H9 (cell line): Measurements from ENCODE around the gene ADORA1. TPM values are rescaled to one million over a fixed set of nuclear protein-coding genes. Genes with fewer than 3 reads are reported as not detected.
A peak's percentile ranks its signal among the peaks of the same experiment; 100 is the strongest.

Experiments
- DNase-seq: peaks from one replicate; pipeline ENCODE4 v3.0.0-alpha.2; 2017
- H2AFZ ChIP-seq: one replicate; pipeline ENCODE4 v1.6.1; 2013; ENCODE audit warnings: mild to moderate bottlenecking, low read length, control low read depth, moderate library complexity
- H2AK5ac ChIP-seq: 2 replicates; pipeline ENCODE4 v1.6.1; 2013; ENCODE audit warnings: low read length, control low read depth, mixed read lengths; ENCODE audit not compliant: insufficient read length
- H2BK120ac ChIP-seq: one replicate; pipeline ENCODE4 v1.6.1; 2013; ENCODE audit warnings: low read depth, mild to moderate bottlenecking, low read length, control low read depth, inconsistent platforms; ENCODE audit not compliant: poor library complexity, severe bottlenecking
- H2BK12ac ChIP-seq: 2 replicates; pipeline ENCODE4 v1.6.1; 2013; ENCODE audit warnings: low read length, control low read depth, mixed read lengths, low read depth; ENCODE audit not compliant: insufficient read length
- H2BK15ac ChIP-seq: 2 replicates; pipeline ENCODE4 v1.6.1; 2013; ENCODE audit warnings: low read depth, low read length, control low read depth
- H2BK20ac ChIP-seq: one replicate; pipeline ENCODE4 v1.6.1; 2013; ENCODE audit warnings: low read depth, mild to moderate bottlenecking, low read length, control low read depth, inconsistent platforms; ENCODE audit not compliant: poor library complexity, severe bottlenecking
- H2BK5ac ChIP-seq: 2 replicates; pipeline ENCODE4 v1.6.1; 2013; ENCODE audit warnings: low read length, control low read depth, mixed read lengths; ENCODE audit not compliant: insufficient read length
- H3K14ac ChIP-seq: 2 replicates; pipeline ENCODE4 v1.6.1; 2013; ENCODE audit warnings: low read length, control low read depth; ENCODE audit not compliant: insufficient read depth
- H3K18ac ChIP-seq: 2 replicates; pipeline ENCODE4 v1.6.1; 2013; ENCODE audit warnings: low read depth, mild to moderate bottlenecking, mixed read lengths, low read length, control low read depth; ENCODE audit not compliant: insufficient read length
- H3K23ac ChIP-seq: 2 replicates; pipeline ENCODE4 v1.6.1; 2013; ENCODE audit warnings: low read length, control low read depth, mixed read lengths, low read depth; ENCODE audit not compliant: insufficient read length
- H3K23me2 ChIP-seq: 2 replicates; pipeline ENCODE4 v1.6.1; 2013; ENCODE audit warnings: low read depth, mild to moderate bottlenecking, mixed read lengths, low read length, control low read depth; ENCODE audit not compliant: insufficient read length, poor library complexity, severe bottlenecking
- H3K27ac ChIP-seq: 2 replicates; pipeline ENCODE4 v1.5.1; 2013; ENCODE audit warnings: low read length, control low read depth, mixed read lengths, low read depth; ENCODE audit not compliant: insufficient read length
- H3K27me3 ChIP-seq: 2 replicates; pipeline ENCODE4 v1.6.1; 2013; ENCODE audit warnings: low read length, control low read depth, inconsistent platforms; ENCODE audit not compliant: insufficient read depth
- H3K4ac ChIP-seq: 2 replicates; pipeline ENCODE4 v1.6.1; 2013; ENCODE audit warnings: low read depth, mild to moderate bottlenecking, control low read depth, inconsistent platforms, low read length, moderate library complexity
- H3K4me1 ChIP-seq: 2 replicates; pipeline ENCODE4 v1.6.1; 2013; ENCODE audit warnings: low read length, control low read depth, inconsistent platforms; ENCODE audit not compliant: insufficient read depth
- H3K4me2 ChIP-seq: 2 replicates; pipeline ENCODE4 v1.6.1; 2013; ENCODE audit warnings: low read length, control low read depth, mixed read lengths; ENCODE audit not compliant: insufficient read length, insufficient read depth
- H3K56ac ChIP-seq: 2 replicates; pipeline ENCODE4 v1.6.1; 2013; ENCODE audit warnings: low read depth, mild to moderate bottlenecking, mixed read lengths, low read length, control low read depth; ENCODE audit not compliant: insufficient read length
- H3K79me1 ChIP-seq: 2 replicates; pipeline ENCODE4 v1.6.1; 2013; ENCODE audit warnings: low read depth, mild to moderate bottlenecking, moderate library complexity, low read length, control low read depth, inconsistent platforms; ENCODE audit not compliant: insufficient read depth, poor library complexity, severe bottlenecking
- H3K79me2 ChIP-seq: 2 replicates; pipeline ENCODE4 v1.6.1; 2013; ENCODE audit warnings: low read length, control low read depth, inconsistent platforms; ENCODE audit not compliant: insufficient read depth
- H3K9ac ChIP-seq: 2 replicates; pipeline ENCODE4 v1.6.1; 2013; ENCODE audit warnings: low read length, control low read depth, mixed read lengths; ENCODE audit not compliant: insufficient read length; ENCODE audit errors: extremely low read depth
- H3K9me3 ChIP-seq: one replicate; pipeline ENCODE4 v1.6.1; 2013; ENCODE audit warnings: low read depth, low read length, inconsistent platforms; ENCODE audit not compliant: control insufficient read depth
- H3T11ph ChIP-seq: one replicate; pipeline ENCODE4 v1.6.1; 2013; ENCODE audit warnings: mild to moderate bottlenecking, low read length, control low read depth, inconsistent platforms
- H4K20me1 ChIP-seq: one replicate; pipeline ENCODE4 v1.6.1; 2013; ENCODE audit not compliant: control insufficient read depth, insufficient read length, insufficient read depth
- H4K5ac ChIP-seq: 2 replicates; pipeline ENCODE4 v1.6.1; 2013; ENCODE audit warnings: low read depth, mild to moderate bottlenecking, mixed read lengths, low read length, control low read depth; ENCODE audit not compliant: insufficient read length
- H4K8ac ChIP-seq: replicated peaks from 2 replicates; pipeline ENCODE4 v1.6.1; 2013; ENCODE audit warnings: low read length, control low read depth, mixed read lengths, low read depth; ENCODE audit not compliant: insufficient read length
- H4K91ac ChIP-seq: 2 replicates; pipeline ENCODE4 v1.6.1; 2013; ENCODE audit warnings: low read depth, mild to moderate bottlenecking, moderate library complexity, mixed read lengths, low read length, control low read depth; ENCODE audit not compliant: insufficient read length
- H3K27ac Mint-ChIP-seq, 3 experiments: 2 replicates in 2 of 3; 3 replicates in 1 of 3; pipeline ENCODE4 v1.8.0; 2020 to 2021; ENCODE audit warnings: mixed read lengths in 3 of 3, mild to moderate bottlenecking in 1 of 3, moderate library complexity in 1 of 3
- H3K27me3 Mint-ChIP-seq: 2 replicates; pipeline ENCODE4 v1.8.0; 2021; ENCODE audit warnings: low read depth, mild to moderate bottlenecking, moderate library complexity, mixed read lengths
- H3K36me3 Mint-ChIP-seq, 3 experiments: 2 replicates in 2 of 3; 3 replicates in 1 of 3; pipeline ENCODE4 v1.8.0; 2020 to 2021; ENCODE audit warnings: low read depth in 3 of 3, mixed read lengths in 3 of 3; ENCODE audit not compliant: insufficient read depth in 1 of 3
- H3K4me1 Mint-ChIP-seq, 2 experiments: 2 replicates each; pipeline ENCODE4 v1.8.0; 2020; ENCODE audit warnings: mixed read lengths in 2 of 2
- H3K4me3 Mint-ChIP-seq, 2 experiments: 2 replicates in 1 of 2; 3 replicates in 1 of 2; pipeline ENCODE4 v1.8.0; 2020 to 2021; ENCODE audit warnings: mild to moderate bottlenecking in 2 of 2, mixed read lengths in 2 of 2, moderate library complexity in 1 of 2
- H3K9me3 Mint-ChIP-seq, 2 experiments: 2 replicates in 1 of 2; 3 replicates in 1 of 2; pipeline ENCODE4 v1.8.0; 2020; ENCODE audit warnings: mild to moderate bottlenecking in 2 of 2, mixed read lengths in 2 of 2, moderate library complexity in 1 of 2
- WGBS: extraction: QIAGEN DNeasy Blood & Tissue Kit; methylation state at CpG from one replicate; pipeline ENCODE4 v1.1.7; 2013; ENCODE audit warnings: missing lambda C conversion rate, low lambda C conversion rate, mixed read lengths; ENCODE audit not compliant: insufficient read length; ENCODE audit errors: extremely low coverage; 5-methylcytosine and 5-hydroxymethylcytosine counted together
- total RNA-seq: library from RNA; stranded (reverse); gene quantifications from 2 replicates; pipeline ENCODE4 v1.2.1, GENCODE V29; 2021
- TF ChIP-seq, protein P1 (sequence below): fragments of 200-600 bp; sonication (generic); conservative IDR thresholded peaks from 3 replicates; pipeline ENCODE4 v1.8.0; 2021; ENCODE audit warnings: antibody characterized with exemption, mild to moderate bottlenecking

The ADORA1 gene
- total RNA-seq, 1 experiment from 2014 or later: 1.3 TPM

DNA sequence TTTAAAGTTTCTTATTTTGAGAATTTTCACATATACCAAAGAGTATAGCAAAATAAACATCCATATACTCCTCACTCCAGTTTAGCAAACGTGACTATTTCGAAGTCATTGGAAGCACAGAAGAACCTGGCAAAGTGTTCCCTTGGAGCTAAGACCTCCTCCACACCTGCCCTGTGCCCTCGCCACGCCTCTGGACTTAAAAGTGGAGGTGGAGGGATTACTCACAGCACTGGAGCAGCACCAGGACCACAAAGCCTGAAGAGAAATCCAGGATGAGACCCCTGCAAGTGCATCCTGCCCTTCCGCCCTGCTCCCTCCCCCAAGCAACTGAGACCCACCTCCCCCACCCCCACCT, 58.5 kb downstream of the ADORA1 start:
- H3K23ac ChIP-seq: no peak overlapping the region
- H3K79me1 ChIP-seq: no peaks in the 10 kb centered on the region
- no peak overlapping the region for H3K56ac ChIP-seq
- H2BK20ac ChIP-seq: no peak overlapping the region
- WGBS: no CpG with 5 or more reads among the region's 5 CpGs
- peaks cover 3% of the 10 kb centered on the region for H3K23me2 ChIP-seq
- no peak overlapping the region for H2AK5ac ChIP-seq
- H3T11ph ChIP-seq: no peak overlapping the region
- H3K4me2 ChIP-seq: no peak overlapping the region
- H4K5ac ChIP-seq: no peak overlapping the region
- no peak overlapping the region for H3K9ac ChIP-seq
- no peaks in the 10 kb centered on the region for H3K27me3 ChIP-seq
- no peak overlapping the region for H2BK5ac ChIP-seq
- peaks cover 6% of the 10 kb centered on the region; the same call in 1 of the 2 replicates for H3K4me1 ChIP-seq
- Mint-ChIP-seq H3K4me1 (peaks cover 29 to 41% of the 10 kb centered on the region in 2 experiments), H3K9me3 (no peaks in the 10 kb centered on the region; a peak in 2 of 5 replicates), H3K27me3 (no peaks in the 10 kb centered on the region; the same call in 1 of the 2 replicates), H3K4me3 (no peak overlapping the region), H3K27ac (peak overlapping the region in 1 of 3 experiments; percentile 44; a peak in 1 of 7 replicates), H3K36me3 (no peaks in the 10 kb centered on the region)
- no peak overlapping the region for H4K91ac ChIP-seq
- H4K8ac ChIP-seq: no peak overlapping the region
- no peak overlapping the region for H3K18ac ChIP-seq
- no peak overlapping the region for H3K4ac ChIP-seq
- no peak for DNase-seq
- no peaks in the 10 kb centered on the region for H3K9me3 ChIP-seq
- no peak overlapping the region for H2BK15ac ChIP-seq
- no peaks in the 10 kb centered on the region for H3K79me2 ChIP-seq
- H4K20me1 ChIP-seq: no peaks in the 10 kb centered on the region
- H2BK12ac ChIP-seq: no peak overlapping the region
- TF ChIP-seq, protein P1, sequence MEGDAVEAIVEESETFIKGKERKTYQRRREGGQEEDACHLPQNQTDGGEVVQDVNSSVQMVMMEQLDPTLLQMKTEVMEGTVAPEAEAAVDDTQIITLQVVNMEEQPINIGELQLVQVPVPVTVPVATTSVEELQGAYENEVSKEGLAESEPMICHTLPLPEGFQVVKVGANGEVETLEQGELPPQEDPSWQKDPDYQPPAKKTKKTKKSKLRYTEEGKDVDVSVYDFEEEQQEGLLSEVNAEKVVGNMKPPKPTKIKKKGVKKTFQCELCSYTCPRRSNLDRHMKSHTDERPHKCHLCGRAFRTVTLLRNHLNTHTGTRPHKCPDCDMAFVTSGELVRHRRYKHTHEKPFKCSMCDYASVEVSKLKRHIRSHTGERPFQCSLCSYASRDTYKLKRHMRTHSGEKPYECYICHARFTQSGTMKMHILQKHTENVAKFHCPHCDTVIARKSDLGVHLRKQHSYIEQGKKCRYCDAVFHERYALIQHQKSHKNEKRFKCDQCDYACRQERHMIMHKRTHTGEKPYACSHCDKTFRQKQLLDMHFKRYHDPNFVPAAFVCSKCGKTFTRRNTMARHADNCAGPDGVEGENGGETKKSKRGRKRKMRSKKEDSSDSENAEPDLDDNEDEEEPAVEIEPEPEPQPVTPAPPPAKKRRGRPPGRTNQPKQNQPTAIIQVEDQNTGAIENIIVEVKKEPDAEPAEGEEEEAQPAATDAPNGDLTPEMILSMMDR: no peak
- H2BK120ac ChIP-seq: no peak overlapping the region
- H3K14ac ChIP-seq: no peak overlapping the region
- no peak overlapping the region for H3K27ac ChIP-seq
- H2AFZ ChIP-seq: no peak overlapping the region
